GM19099 (cell line): ENCODE results near the gene PTPN20.

Experiments
- POLR2A ChIP-seq: IDR thresholded peaks from 3 replicates; pipeline ENCODE4 v1.6.1; 2011; ENCODE audit warnings: low read depth; ENCODE audit not compliant: insufficient read length; ENCODE audit errors: extremely low read depth

PTPN20 gene

GRCh38 chr10:47049906-47050305 is 138.7 kb downstream of the PTPN20 start:
- no peak for TF ChIP-seq POLR2A

GRCh38 chr10:47050618-47051455 is 139.6 kb downstream of the PTPN20 start:
- no peak for TF ChIP-seq POLR2A

GRCh38 chr10:47051741-47052238 is 140.6 kb downstream of the PTPN20 start:
- no peak for TF ChIP-seq POLR2A
